GM12801 (cell line): Measurements from ENCODE around the gene MIS18A.

Source experiments
- TF ChIP-seq, protein P1 (sequence below): IDR thresholded peaks from one replicate; pipeline ENCODE4 v1.5.1; 2011; ENCODE audit warnings: control low read depth; ENCODE audit not compliant: insufficient read length; ENCODE audit errors: extremely low read depth

The MIS18A gene

DNA sequence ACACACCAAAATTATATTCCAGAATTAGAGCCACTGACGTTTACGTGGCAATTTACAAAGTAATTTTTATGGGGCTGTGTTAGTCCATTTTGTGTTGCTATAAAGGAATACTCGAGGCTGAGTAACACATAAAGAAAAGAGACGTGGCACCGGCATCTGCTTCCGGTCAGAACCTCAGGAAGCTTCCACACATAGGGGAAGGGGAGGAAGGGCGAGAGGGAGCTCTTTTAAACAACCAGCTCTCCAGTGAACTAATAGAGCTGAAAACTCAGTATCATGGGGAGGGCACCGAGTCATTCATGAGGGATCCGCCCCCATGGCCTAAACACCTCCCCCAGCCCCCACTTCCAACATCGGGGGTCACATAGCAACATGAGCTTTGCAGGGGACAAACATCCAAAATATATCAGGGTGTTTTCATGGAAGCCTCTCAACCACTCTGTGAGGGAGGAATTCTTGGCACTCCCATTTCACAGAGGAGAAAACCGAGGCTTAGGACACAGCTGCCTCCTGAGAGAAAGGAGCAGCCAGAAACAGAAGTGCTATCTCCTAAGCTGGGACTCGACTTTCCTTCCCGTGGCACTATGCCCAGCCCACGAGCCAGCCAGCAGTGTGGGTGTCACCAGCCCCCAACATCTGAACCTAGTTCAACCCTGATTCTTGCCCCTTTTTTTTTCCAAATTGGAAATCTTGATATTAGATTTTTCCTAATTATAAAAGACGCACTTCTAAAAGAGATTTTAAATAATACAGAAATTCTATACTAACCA, 29.2 kb downstream of the MIS18A start:
- TF ChIP-seq, protein P1, sequence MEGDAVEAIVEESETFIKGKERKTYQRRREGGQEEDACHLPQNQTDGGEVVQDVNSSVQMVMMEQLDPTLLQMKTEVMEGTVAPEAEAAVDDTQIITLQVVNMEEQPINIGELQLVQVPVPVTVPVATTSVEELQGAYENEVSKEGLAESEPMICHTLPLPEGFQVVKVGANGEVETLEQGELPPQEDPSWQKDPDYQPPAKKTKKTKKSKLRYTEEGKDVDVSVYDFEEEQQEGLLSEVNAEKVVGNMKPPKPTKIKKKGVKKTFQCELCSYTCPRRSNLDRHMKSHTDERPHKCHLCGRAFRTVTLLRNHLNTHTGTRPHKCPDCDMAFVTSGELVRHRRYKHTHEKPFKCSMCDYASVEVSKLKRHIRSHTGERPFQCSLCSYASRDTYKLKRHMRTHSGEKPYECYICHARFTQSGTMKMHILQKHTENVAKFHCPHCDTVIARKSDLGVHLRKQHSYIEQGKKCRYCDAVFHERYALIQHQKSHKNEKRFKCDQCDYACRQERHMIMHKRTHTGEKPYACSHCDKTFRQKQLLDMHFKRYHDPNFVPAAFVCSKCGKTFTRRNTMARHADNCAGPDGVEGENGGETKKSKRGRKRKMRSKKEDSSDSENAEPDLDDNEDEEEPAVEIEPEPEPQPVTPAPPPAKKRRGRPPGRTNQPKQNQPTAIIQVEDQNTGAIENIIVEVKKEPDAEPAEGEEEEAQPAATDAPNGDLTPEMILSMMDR: no peak

DNA sequence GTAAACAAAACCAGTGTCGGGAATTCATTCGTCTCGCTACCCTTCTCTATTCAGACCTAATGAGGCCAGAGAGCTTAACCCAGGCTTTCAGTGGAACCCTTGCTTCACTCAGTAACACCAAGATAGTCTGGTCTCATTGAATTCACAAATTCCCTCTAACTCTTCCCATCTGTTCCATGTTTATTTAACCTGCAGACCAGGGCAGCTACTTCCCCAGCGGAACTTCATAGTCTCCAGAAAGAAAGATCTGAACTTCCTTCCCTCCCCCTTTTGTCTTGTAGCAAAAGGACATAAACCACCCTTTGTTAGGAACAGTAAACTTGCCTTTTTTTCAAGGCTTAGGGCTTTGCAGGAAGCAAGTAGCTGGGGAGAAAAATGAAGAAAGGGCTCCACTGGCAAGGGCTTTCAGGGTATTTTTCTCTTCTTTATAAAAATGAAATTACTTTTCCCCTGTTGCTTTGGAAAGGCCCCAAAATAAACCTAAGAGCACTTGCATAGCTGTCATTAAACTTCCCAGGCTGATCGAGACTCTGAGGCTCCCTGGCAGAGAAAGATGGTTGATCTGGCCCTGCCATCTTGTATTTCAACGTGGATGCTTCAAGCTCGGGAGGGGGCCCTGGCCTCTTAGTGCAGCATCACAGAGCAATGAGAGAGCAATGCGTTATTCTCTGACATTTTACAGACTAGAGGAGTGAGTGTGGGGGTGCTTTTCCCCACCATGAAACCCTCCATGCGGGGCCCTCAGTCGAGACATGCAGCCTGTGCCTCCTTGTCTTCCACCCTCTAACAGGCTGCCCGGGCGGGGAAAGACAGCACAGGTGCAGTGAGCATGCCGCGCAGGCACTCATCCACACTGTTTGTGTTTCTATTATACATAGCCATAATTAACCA, 30.0 kb downstream of the MIS18A start:
- TF ChIP-seq, protein P1: no peak

DNA sequence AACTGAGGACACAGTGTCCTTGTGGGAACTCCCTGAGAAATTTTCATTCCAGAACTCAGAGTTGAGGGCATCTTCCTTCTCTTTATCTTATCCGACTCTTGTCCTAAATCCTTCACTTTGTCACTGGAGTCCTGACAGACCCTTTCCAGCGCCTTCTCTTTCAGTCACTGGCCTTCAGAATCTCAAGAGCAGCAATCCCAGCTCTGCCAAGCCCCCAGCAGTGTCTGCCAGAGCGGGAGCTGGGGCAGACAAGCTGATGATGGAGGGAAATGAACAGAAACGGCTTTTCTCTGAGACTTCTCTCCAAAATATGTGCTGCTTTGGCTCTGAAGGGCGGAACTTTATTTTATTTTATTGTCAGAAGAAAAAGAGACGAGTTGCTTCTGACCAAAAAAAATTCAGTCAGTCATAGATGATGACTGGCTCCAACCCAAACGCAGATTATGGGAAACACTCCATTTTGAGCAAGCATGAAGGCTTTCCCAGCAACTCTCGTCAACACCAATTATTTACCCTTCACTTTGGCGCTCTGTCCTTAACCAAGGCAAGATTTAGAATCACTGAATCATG, 32.2 kb downstream of the MIS18A start:
- TF ChIP-seq, protein P1: no peak

DNA sequence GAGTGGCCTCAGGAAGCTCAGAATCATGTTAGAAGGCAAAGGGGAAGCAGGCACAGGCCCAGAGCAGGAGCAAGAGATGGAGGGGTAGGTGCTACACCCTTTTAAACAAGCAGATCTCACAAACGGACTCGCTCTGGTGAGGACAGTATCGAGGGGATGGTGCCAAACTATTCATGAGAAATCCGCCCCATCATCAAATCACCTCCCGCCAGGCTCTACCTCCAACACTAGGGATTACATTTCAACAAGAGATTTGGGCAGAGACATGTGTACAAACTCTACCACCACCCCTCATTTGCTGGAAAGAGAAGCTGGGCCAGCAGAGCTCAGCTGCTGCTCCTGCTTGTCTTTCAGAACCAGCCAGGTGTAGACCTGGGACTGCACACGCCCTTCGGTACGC, 32.9 kb downstream of the MIS18A start:
- TF ChIP-seq, protein P1: no peak

DNA sequence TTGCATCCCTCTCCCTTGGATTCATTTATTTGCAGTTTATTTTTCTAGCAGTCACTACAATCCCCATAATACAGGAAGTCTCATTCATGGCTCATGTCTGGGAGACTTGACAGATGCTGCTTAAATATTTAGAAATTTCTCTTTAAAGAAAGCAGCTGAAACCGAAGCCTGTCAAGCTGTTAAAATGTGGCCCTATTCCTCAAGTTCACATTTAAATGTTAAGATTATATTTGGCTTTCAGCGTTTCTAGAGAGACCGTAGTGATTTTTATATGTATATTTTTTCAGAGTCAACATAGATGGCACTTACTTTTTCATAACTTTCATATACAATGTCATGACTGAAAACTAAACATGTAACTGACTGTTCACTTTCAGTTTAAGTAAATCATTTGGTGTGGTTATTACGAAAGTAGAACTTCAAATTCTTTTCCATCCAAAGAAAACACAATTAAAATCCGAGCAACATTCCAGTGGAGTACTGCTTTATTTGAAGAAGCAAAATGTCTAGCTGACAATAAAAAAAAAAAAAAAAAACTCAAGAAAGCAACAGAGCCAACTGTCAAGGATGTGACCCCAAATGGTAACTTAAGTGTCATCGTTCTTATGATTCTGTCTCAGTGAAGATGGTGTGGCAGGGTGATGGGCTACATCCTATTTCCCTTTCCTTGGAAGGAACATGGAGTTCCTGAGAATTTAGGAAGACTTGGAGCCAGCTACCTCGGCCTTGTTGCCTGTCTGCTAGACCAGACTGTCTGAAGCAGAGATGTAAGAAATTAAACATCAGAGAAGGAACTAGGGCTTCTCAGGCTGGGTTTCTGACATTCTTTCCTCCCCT, 37.8 kb downstream of the MIS18A start:
- TF ChIP-seq, protein P1: no peak

DNA sequence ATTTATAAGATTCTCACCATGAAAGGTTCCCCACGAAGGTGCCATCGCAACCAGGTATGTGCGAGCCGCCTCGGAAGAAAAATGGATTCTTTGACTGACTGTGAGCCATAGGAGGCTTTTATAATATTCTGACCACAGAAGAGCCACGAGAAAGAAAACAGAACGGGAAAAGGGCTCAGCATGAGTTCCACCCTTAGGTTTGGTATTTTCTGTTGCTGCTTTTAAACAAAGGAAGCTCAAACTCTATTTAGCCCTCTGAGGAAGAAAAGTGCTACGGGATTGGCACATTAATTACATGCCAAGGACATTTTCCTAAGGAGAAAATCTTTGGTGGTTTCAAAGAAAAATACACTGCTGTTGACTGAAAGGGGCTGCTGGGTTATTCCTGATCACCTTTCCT, 39.3 kb downstream of the MIS18A start:
- TF ChIP-seq, protein P1: no peak

DNA sequence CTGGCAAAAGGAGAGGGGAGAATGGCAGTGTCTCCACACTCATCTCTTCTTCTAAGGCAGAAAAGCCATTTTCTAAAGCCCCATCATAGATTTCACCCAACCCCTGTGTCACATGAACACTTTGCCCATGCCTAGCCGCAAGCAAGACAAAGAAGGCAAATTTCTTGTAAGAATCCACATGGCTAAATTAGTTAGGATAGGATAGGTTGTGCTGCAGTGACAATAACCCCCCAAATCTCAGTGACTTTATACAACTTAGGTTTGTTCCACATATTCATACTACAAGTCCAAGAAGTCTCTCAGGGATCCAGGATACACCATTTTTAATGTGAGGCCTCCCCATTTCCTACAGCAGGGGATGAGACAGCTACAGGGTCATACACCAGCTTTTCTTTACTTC, 40.8 kb downstream of the MIS18A start:
- TF ChIP-seq, protein P1: no peak
